SU-DHL-6 (cell line): ENCODE measurements around the gene FAM237B.

Experiments used
- EZH2phosphoT487 ChIP-seq: fragments of 200-600 bp; sonication (generic), shearing (Covaris generic); conservative IDR thresholded peaks from 2 replicates; pipeline ENCODE4 v1.6.1; 2018; ENCODE audit warnings: mild to moderate bottlenecking, antibody characterized with exemption, low read length, moderate library complexity, mixed read lengths
- TF ChIP-seq, protein P1 (sequence below): fragments of 200-600 bp; sonication (generic); IDR thresholded peaks from one replicate; pipeline ENCODE4 v1.5.1; 2017; ENCODE audit warnings: antibody characterized with exemption, mild to moderate bottlenecking, low read length, moderate library complexity; ENCODE audit not compliant: insufficient read depth, poor library complexity, severe bottlenecking

DNA sequence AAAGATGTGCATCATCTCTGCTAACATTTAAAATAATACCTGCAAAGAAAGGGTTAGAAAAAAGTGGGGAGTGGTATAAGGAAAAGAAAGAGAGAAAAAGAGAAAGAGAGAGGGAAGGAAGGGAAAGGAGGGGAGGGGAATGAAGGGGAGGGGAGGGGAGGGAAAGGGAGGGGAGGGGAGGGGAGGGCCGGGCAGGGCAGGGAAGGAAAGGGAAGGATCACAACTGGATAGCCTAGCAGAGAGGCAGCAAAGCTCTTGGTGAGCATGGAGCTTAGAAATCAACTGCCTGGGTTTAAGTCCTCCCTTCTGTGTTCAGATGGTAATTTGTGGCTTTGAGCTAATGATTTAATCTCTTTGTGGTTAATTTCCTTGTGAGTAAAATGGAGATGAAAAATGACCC, 5.4 kb upstream of the FAM237B start:
- TF ChIP-seq, protein P1, sequence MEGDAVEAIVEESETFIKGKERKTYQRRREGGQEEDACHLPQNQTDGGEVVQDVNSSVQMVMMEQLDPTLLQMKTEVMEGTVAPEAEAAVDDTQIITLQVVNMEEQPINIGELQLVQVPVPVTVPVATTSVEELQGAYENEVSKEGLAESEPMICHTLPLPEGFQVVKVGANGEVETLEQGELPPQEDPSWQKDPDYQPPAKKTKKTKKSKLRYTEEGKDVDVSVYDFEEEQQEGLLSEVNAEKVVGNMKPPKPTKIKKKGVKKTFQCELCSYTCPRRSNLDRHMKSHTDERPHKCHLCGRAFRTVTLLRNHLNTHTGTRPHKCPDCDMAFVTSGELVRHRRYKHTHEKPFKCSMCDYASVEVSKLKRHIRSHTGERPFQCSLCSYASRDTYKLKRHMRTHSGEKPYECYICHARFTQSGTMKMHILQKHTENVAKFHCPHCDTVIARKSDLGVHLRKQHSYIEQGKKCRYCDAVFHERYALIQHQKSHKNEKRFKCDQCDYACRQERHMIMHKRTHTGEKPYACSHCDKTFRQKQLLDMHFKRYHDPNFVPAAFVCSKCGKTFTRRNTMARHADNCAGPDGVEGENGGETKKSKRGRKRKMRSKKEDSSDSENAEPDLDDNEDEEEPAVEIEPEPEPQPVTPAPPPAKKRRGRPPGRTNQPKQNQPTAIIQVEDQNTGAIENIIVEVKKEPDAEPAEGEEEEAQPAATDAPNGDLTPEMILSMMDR = no peak
- TF ChIP-seq EZH2phosphoT487 = no peak
